Measurements from ENCODE around the gene FOXN3.

DNA sequence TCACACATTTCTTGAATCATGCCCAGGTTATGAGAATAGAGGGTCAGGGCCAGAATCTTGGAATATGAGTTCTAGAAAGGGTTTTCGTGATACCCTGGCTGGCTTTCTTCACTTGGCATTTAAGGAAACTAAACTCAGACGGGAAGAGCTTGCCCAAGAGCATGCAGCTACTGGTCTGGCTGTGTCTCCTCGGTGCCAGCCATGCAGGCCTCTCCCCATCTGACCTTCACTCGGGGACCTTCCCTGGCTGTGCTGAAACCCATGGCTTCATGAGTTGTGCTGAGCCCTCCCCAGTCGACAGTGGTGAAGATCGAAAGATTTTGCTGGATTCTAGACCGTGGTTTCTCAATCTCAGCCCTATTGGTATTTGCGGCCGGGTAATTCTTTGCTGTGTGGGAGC lies 38.0 kb downstream of the FOXN3 start:
- TF ChIP-seq CTCF (conservative IDR thresholded peaks at IDR 0.05; ENCODE audit: low read length) (no peak), EZH2phosphoT487 (IDR thresholded peaks at IDR 0.05; ENCODE audit: borderline replicate concordance) (no peak)
